K562 (cell line): Measurements from ENCODE around the gene FCHSD1. TPM values are rescaled to one million over a fixed set of nuclear protein-coding genes. Genes with fewer than 3 reads are reported as not detected.

Experiments
- ATF1 ChIP-seq, 2 experiments: fragments of 450-650 bp in 1 of 2; IDR thresholded peaks; 2 replicates each; pipeline ENCODE4 v1.6.1; 2016; ENCODE audit warnings: missing compliant biosample characterization in 1 of 2, missing genetic modification characterization in 1 of 2
- CBFB ChIP-seq: sonication (generic); formaldehyde crosslinking; IDR thresholded peaks from 2 replicates; pipeline ENCODE4 v1.4.0; 2020; ENCODE audit warnings: mild to moderate bottlenecking, missing genetic modification reagents
- COPS2 ChIP-seq: fragments of 450-650 bp; conservative IDR thresholded peaks from 2 replicates; pipeline ENCODE4 v1.6.1; 2016; ENCODE audit warnings: mild to moderate bottlenecking, moderate library complexity
- GTF3C2 ChIP-seq: IDR thresholded peaks from 3 replicates; pipeline ENCODE4 v1.6.1; 2011; ENCODE audit warnings: borderline replicate concordance, mild to moderate bottlenecking, moderate library complexity; ENCODE audit not compliant: insufficient read length; ENCODE audit errors: extremely low read depth
- MTA3 ChIP-seq: fragments of 450-650 bp; formaldehyde crosslinking; IDR thresholded peaks from 2 replicates; pipeline ENCODE4 v1.6.1; 2017; ENCODE audit warnings: mild to moderate bottlenecking, borderline replicate concordance
- NCOA6 ChIP-seq: fragments of 450-650 bp; IDR thresholded peaks from 2 replicates; pipeline ENCODE4 v1.6.1; 2017; ENCODE audit warnings: mild to moderate bottlenecking
- POLR2AphosphoS2 ChIP-seq: IDR thresholded peaks from 2 replicates; pipeline ENCODE4 v1.6.1; 2012; ENCODE audit warnings: low read length, improper control_type of control experiment
- ZFP1 ChIP-seq: fragments of 450-650 bp; formaldehyde crosslinking; IDR thresholded peaks from 2 replicates; pipeline ENCODE4 v1.4.0; 2020; ENCODE audit warnings: mild to moderate bottlenecking, mixed read lengths
- polyA plus RNA-seq, 8 experiments: library from polyadenylated mRNA; depleted of rRNA in 4 of 8; stranded (reverse) in 5 of 8; unstranded in 3 of 8; fragments of >200 nt; fragmentation: Nextera tagmentation in 2 of 8; fragmentation: Illumina TruSeq in 1 of 8; extraction: Ambion mirVana in 2 of 8; extraction: Trizol in 1 of 8; gene quantifications; 2 replicates each; pipeline versions ENCODE4 v1.2.1 to v1.2.3, GENCODE V29; 2011 to 2014; ENCODE audit warnings: inconsistent platforms in 1 of 8, missing spikeins in 1 of 8
- total RNA-seq, 7 experiments: library from RNA; depleted of rRNA in 6 of 7; stranded (reverse); fragments of >200 nt in 6 of 7; fragmentation: Illumina TruSeq in 2 of 7; extraction: Trizol in 2 of 7; gene quantifications; 2 replicates each; pipeline versions ENCODE4 v1.2.1 to v1.2.3, GENCODE V29; 2011 to 2021; ENCODE audit warnings: low replicate concordance in 1 of 7
- TF ChIP-seq, protein P1 (sequence below): IDR thresholded peaks from 2 replicates; pipeline ENCODE4 v1.6.1; 2012; ENCODE audit warnings: low read depth, low read length, improper control_type of control experiment, borderline replicate concordance

The FCHSD1 gene
- total and polyA plus RNA-seq, 9 of the 15 experiments (the other 6 are each of a cell fraction or from before 2014, with no cell fraction given), result 0.35 to 37.5 (median 13.6) TPM

DNA sequence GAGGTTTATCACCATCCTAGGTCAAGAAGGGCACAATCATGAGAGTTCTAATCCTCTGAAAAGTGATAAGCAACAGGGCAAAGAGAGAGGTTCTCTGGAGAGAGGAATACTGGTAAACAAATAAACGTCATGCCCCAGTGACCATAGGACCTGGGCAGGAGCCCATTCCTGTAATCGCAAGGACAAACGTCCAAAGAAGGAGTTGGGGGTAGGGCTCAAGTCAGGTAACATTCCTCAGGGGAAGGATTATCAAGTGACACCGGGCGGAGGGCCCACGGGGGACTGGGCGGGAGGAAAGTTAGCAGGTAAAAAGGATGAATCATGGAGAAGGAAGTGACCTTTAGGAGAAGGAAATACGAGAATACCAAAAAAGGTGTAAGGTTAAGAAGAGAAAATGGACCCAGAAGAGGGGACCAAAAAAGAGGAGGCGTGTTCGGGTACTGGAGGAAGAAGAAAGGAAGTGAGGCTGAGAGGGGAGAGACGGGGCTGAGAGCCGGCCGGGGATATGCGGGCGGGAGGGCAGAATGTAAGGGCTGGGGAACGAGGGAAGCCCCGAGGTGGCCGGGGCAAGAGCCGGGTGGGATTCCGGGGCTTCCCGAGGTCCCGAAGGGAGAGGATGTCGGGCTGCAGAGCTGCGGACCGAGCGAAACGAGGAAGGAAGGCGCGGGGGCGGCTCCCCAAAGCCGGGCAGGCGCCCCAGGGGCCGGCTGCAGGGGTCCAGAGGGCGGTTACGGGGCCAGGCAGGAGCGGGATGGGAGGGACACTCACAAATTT lies 33.0 kb downstream of the FCHSD1 start (continued):
- TF ChIP-seq POLR2AphosphoS2 (no peak), ZFP1 (CRISPR knock-in tag) (no peak), MTA3 (no peak), CBFB (no peak), NCOA6 (no peak), GTF3C2 (no peak), ATF1 (CRISPR knock-in tag; IDR thresholded peaks at IDR 0.05) (no peak), ATF1 (tag; IDR thresholded peaks at IDR 0.05) (peak; percentile 18; the same call in 1 of the 2 replicates), COPS2 (no peak)
- TF ChIP-seq, protein P1, sequence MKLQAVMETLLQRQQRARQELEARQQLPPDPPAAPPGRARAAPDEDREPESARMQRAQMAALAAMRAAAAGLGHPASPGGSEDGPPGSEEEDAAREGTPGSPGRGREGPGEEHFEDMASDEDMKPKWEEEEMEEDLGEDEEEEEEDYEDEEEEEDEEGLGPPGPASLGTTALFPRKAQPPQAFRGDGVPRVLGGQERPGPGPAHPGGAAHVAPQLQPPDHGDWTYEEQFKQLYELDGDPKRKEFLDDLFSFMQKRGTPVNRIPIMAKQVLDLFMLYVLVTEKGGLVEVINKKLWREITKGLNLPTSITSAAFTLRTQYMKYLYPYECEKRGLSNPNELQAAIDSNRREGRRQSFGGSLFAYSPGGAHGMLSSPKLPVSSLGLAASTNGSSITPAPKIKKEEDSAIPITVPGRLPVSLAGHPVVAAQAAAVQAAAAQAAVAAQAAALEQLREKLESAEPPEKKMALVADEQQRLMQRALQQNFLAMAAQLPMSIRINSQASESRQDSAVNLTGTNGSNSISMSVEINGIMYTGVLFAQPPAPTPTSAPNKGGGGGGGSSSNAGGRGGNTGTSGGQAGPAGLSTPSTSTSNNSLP, result 0 out of 2 replicates have a peak, but pooled peaks have one; percentile 17
